ENCODE measurements around the gene CEP85L. TPM values are rescaled to one million over a fixed set of nuclear protein-coding genes. Genes with fewer than 3 reads are reported as not detected.

Gene CEP85L
- total RNA-seq, 1 donor from 2014 or later: 19.3 TPM

GRCh38 chr6:118696271-118696670 lies 44.9 kb upstream of the CEP85L start:
- H3K4me3 Mint-ChIP-seq (ENCODE audit: unreplicated experiment): no peak overlapping the region
- no peaks in the 10 kb centered on the region for H3K4me1 ChIP-seq (ENCODE audit: insufficient read depth, low read length)
- no peak overlapping the region for H2AFZ ChIP-seq (ENCODE audit: low read depth, low read length)
- no peaks in the 10 kb centered on the region for H4K20me1 ChIP-seq (ENCODE audit: insufficient read depth, low read length)
- no peak overlapping the region for H3K27ac ChIP-seq (ENCODE audit: low read depth, low read length)
- H3K27me3 Mint-ChIP-seq (ENCODE audit: low read depth, unreplicated experiment): no peaks in the 10 kb centered on the region
- peaks cover 3% of the 10 kb centered on the region for H3K36me3 ChIP-seq (ENCODE audit: insufficient read depth, low read length)
- TF ChIP-seq CTCF (IDR thresholded peaks at IDR 0.05; ENCODE audit: insufficient read depth, low read depth, low read length) (no peak), EZH2 (IDR thresholded peaks at IDR 0.05; ENCODE audit: insufficient read depth, low read length) (no peak)
- no peaks in the 10 kb centered on the region for H3K9me3 ChIP-seq (ENCODE audit: insufficient read depth, low read depth, low read length)
- H3K4me3 ChIP-seq (ENCODE audit: insufficient read depth, low read depth, low read length): no peak overlapping the region
- no peak overlapping the region for H3K9ac ChIP-seq (ENCODE audit: low read length)
- no peak overlapping the region for H3K27ac Mint-ChIP-seq (ENCODE audit: unreplicated experiment)
- no peaks in the 10 kb centered on the region for H3K4me1 Mint-ChIP-seq (ENCODE audit: low read depth, unreplicated experiment)
- no peaks in the 10 kb centered on the region for H3K27me3 ChIP-seq (ENCODE audit: insufficient read depth, low read length)
- H3K9me3 Mint-ChIP-seq (ENCODE audit: unreplicated experiment): no peaks in the 10 kb centered on the region
- DNase-seq (ENCODE audit: low read depth): no peak
- peaks cover 51% of the 10 kb centered on the region for H3K79me2 ChIP-seq (ENCODE audit: insufficient read depth, low read length)
- no peak overlapping the region for H3K4me2 ChIP-seq (ENCODE audit: low read length)
- FAIRE-seq: no peak
- no peaks in the 10 kb centered on the region for H3K36me3 Mint-ChIP-seq (ENCODE audit: low read depth, unreplicated experiment)

- Histone ChIP-seq H3K79me2 (ENCODE audit: insufficient read depth, low read length) (peaks cover 41% of the 10 kb centered on the region), H3K27me3 (ENCODE audit: insufficient read depth, low read length) (no peaks in the 10 kb centered on the region), H4K20me1 (ENCODE audit: insufficient read depth, low read length) (no peaks in the 10 kb centered on the region), H3K4me1 (ENCODE audit: insufficient read depth, low read length) (no peaks in the 10 kb centered on the region), H3K27ac (ENCODE audit: low read depth, low read length) (no peak overlapping the region), H2AFZ (ENCODE audit: low read depth, low read length) (no peak overlapping the region), H3K9ac (ENCODE audit: low read length) (no peak overlapping the region), H3K4me2 (ENCODE audit: low read length) (no peak overlapping the region), H3K36me3 (ENCODE audit: insufficient read depth, low read length) (peaks cover 3% of the 10 kb centered on the region), H3K9me3 (ENCODE audit: insufficient read depth, low read depth, low read length) (no peaks in the 10 kb centered on the region), H3K4me3 (ENCODE audit: insufficient read depth, low read depth, low read length) (no peak overlapping the region)
- no peak for DNase-seq (ENCODE audit: low read depth)
- no peak for FAIRE-seq
- Mint-ChIP-seq H3K27me3 (ENCODE audit: low read depth, unreplicated experiment) (no peaks in the 10 kb centered on the region), H3K9me3 (ENCODE audit: unreplicated experiment) (no peaks in the 10 kb centered on the region), H3K27ac (ENCODE audit: unreplicated experiment) (no peak overlapping the region), H3K4me3 (ENCODE audit: unreplicated experiment) (no peak overlapping the region), H3K36me3 (ENCODE audit: low read depth, unreplicated experiment) (no peaks in the 10 kb centered on the region), H3K4me1 (ENCODE audit: low read depth, unreplicated experiment) (no peaks in the 10 kb centered on the region)
- TF ChIP-seq EZH2 (IDR thresholded peaks at IDR 0.05; ENCODE audit: insufficient read depth, low read length): no peak
- no peak for TF ChIP-seq CTCF (IDR thresholded peaks at IDR 0.05; ENCODE audit: insufficient read depth, low read depth, low read length)
Measured at GRCh38 chr6:118693562-118693961, 42.2 kb upstream of the CEP85L start.

- H3K4me2 ChIP-seq (ENCODE audit: low read length): no peak overlapping the region
- FAIRE-seq (no peak), DNase-seq (ENCODE audit: low read depth) (no peak)
- no peaks in the 10 kb centered on the region for H3K27me3 ChIP-seq (ENCODE audit: insufficient read depth, low read length)
- peaks cover 4% of the 10 kb centered on the region for H4K20me1 ChIP-seq (ENCODE audit: insufficient read depth, low read length)
- no peak overlapping the region for H3K4me3 Mint-ChIP-seq (ENCODE audit: unreplicated experiment)
- peaks cover 13% of the 10 kb centered on the region for H3K79me2 ChIP-seq (ENCODE audit: insufficient read depth, low read length)
- TF ChIP-seq EZH2 (IDR thresholded peaks at IDR 0.05; ENCODE audit: insufficient read depth, low read length): no peak
- TF ChIP-seq CTCF (IDR thresholded peaks at IDR 0.05; ENCODE audit: insufficient read depth, low read depth, low read length): no peak
- no peaks in the 10 kb centered on the region for H3K27me3 Mint-ChIP-seq (ENCODE audit: low read depth, unreplicated experiment)
- peaks cover 5% of the 10 kb centered on the region for H3K4me1 Mint-ChIP-seq (ENCODE audit: low read depth, unreplicated experiment)
- H2AFZ ChIP-seq (ENCODE audit: low read depth, low read length): no peak overlapping the region
- no peak overlapping the region for H3K27ac Mint-ChIP-seq (ENCODE audit: unreplicated experiment)
- no peaks in the 10 kb centered on the region for H3K36me3 Mint-ChIP-seq (ENCODE audit: low read depth, unreplicated experiment)
- H3K9me3 ChIP-seq (ENCODE audit: insufficient read depth, low read depth, low read length): no peaks in the 10 kb centered on the region
- no peaks in the 10 kb centered on the region for H3K4me1 ChIP-seq (ENCODE audit: insufficient read depth, low read length)
- no peaks in the 10 kb centered on the region for H3K9me3 Mint-ChIP-seq (ENCODE audit: unreplicated experiment)
- no peak overlapping the region for H3K9ac ChIP-seq (ENCODE audit: low read length)
- H3K36me3 ChIP-seq (ENCODE audit: insufficient read depth, low read length): no peaks in the 10 kb centered on the region
- no peak overlapping the region for H3K4me3 ChIP-seq (ENCODE audit: insufficient read depth, low read depth, low read length)
- no peak overlapping the region for H3K27ac ChIP-seq (ENCODE audit: low read depth, low read length)
Measured at GRCh38 chr6:118685823-118686449, 34.5 kb upstream of the CEP85L start.
